ENCODE results near the gene KLHDC3. TPM values are rescaled to one million over a fixed set of nuclear protein-coding genes. Genes with fewer than 3 reads are reported as not detected.

KLHDC3 gene
- total and polyA plus RNA-seq, 2 of the 13 experiments (the other 11 are each of a cell fraction or from before 2014, with no cell fraction given), result 78.3 to 91.5 TPM

GRCh38 chr6:42984001-42984923, 29.8 kb upstream of the KLHDC3 start, which contains the start of gene PPP2R5D (continued):
- TF ChIP-seq HES4 (CRISPR knock-in tag; IDR thresholded peaks at IDR 0.05; ENCODE audit: borderline replicate concordance), result 0 out of 2 replicates have a peak, but pooled peaks have one; percentile 29
- TF ChIP-seq, protein P1, sequence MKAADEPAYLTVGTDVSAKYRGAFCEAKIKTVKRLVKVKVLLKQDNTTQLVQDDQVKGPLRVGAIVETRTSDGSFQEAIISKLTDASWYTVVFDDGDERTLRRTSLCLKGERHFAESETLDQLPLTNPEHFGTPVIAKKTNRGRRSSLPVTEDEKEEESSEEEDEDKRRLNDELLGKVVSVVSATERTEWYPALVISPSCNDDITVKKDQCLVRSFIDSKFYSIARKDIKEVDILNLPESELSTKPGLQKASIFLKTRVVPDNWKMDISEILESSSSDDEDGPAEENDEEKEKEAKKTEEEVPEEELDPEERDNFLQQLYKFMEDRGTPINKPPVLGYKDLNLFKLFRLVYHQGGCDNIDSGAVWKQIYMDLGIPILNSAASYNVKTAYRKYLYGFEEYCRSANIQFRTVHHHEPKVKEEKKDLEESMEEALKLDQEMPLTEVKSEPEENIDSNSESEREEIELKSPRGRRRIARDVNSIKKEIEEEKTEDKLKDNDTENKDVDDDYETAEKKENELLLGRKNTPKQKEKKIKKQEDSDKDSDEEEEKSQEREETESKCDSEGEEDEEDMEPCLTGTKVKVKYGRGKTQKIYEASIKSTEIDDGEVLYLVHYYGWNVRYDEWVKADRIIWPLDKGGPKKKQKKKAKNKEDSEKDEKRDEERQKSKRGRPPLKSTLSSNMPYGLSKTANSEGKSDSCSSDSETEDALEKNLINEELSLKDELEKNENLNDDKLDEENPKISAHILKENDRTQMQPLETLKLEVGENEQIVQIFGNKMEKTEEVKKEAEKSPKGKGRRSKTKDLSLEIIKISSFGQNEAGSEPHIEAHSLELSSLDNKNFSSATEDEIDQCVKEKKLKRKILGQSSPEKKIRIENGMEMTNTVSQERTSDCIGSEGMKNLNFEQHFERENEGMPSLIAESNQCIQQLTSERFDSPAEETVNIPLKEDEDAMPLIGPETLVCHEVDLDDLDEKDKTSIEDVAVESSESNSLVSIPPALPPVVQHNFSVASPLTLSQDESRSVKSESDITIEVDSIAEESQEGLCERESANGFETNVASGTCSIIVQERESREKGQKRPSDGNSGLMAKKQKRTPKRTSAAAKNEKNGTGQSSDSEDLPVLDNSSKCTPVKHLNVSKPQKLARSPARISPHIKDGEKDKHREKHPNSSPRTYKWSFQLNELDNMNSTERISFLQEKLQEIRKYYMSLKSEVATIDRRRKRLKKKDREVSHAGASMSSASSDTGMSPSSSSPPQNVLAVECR (CRISPR knock-in tag; IDR thresholded peaks at IDR 0.05; ENCODE audit: borderline replicate concordance), result peak; percentile 67; the same call in 1 of the 2 replicates
- 0 out of 2 replicates have a peak, but pooled peaks have one; percentile 35 for TF ChIP-seq HMG20B (CRISPR knock-in tag; conservative IDR thresholded peaks at IDR 0.05)
- TF ChIP-seq ZNF674 (CRISPR knock-in tag; IDR thresholded peaks at IDR 0.05; ENCODE audit: low read depth), result 0 out of 2 replicates have a peak, but pooled peaks have one; percentile 66
- TF ChIP-seq TBP (CRISPR knock-in tag; IDR thresholded peaks at IDR 0.05), result peak; percentile 93
- peak; percentile 82 for TF ChIP-seq ZFP91 (CRISPR knock-in tag; IDR thresholded peaks at IDR 0.05; ENCODE audit: borderline replicate concordance)
- TF ChIP-seq POLR2AphosphoS2 (IDR thresholded peaks at IDR 0.05; ENCODE audit: low read depth, low read length), result no peak
- TF ChIP-seq, protein P2, sequence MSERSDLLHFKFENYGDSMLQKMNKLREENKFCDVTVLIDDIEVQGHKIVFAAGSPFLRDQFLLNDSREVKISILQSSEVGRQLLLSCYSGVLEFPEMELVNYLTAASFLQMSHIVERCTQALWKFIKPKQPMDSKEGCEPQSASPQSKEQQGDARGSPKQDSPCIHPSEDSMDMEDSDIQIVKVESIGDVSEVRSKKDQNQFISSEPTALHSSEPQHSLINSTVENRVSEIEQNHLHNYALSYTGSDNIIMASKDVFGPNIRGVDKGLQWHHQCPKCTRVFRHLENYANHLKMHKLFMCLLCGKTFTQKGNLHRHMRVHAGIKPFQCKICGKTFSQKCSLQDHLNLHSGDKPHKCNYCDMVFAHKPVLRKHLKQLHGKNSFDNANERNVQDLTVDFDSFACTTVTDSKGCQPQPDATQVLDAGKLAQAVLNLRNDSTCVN (CRISPR knock-in tag; IDR thresholded peaks at IDR 0.05; ENCODE audit: borderline replicate concordance), result peak; percentile 14; the same call in 1 of the 2 replicates
- peak; percentile 90; the same call in 1 of the 2 replicates for TF ChIP-seq ZNF329 (CRISPR knock-in tag; IDR thresholded peaks at IDR 0.05; ENCODE audit: low read depth)
- peak; percentile 29 for TF ChIP-seq SPEN (CRISPR knock-in tag; IDR thresholded peaks at IDR 0.05; ENCODE audit: low read depth)
- TF ChIP-seq GATA4 (IDR thresholded peaks at IDR 0.05; ENCODE audit: borderline replicate concordance, low read depth), result peak; percentile 80; the same call in 1 of the 2 replicates
- peak; percentile 66 for TF ChIP-seq SNAPC4 (CRISPR knock-in tag; IDR thresholded peaks at IDR 0.05)
- TF ChIP-seq KLF12 (CRISPR knock-in tag; IDR thresholded peaks at IDR 0.05; ENCODE audit: borderline replicate concordance), result peak; percentile 92
- 0 out of 2 replicates have a peak, but pooled peaks have one; percentile 33 for TF ChIP-seq ZNF143 (CRISPR knock-in tag; IDR thresholded peaks at IDR 0.05)
